Chondrocyte (in vitro differentiated cells): ENCODE data around the gene ADGRV1. TPM values are rescaled to one million over a fixed set of nuclear protein-coding genes. Genes with fewer than 3 reads are reported as not detected.

Experiments used
- DNase-seq: peaks from one replicate; pipeline ENCODE4 v3.0.0; 2021; ENCODE audit warnings: mixed read lengths, low spot score
- H3K27ac Mint-ChIP-seq: one replicate; pipeline ENCODE4 v1.8.0; 2021; ENCODE audit warnings: mild to moderate bottlenecking, moderate library complexity, mixed read lengths; ENCODE audit not compliant: unreplicated experiment
- H3K27me3 Mint-ChIP-seq: 2 replicates; pipeline ENCODE4 v1.8.0; 2021; ENCODE audit warnings: low read depth, mixed read lengths
- H3K36me3 Mint-ChIP-seq: 2 replicates; pipeline ENCODE4 v1.8.0; 2021; ENCODE audit warnings: low read depth, mixed read lengths
- H3K4me1 Mint-ChIP-seq: 2 replicates; pipeline ENCODE4 v1.8.0; 2021; ENCODE audit warnings: low read depth, mild to moderate bottlenecking, mixed read lengths
- H3K4me3 Mint-ChIP-seq: one replicate; pipeline ENCODE4 v1.8.0; 2021; ENCODE audit warnings: mild to moderate bottlenecking, moderate library complexity, mixed read lengths; ENCODE audit not compliant: unreplicated experiment
- H3K9me3 Mint-ChIP-seq: 2 replicates; pipeline ENCODE4 v1.8.0; 2021; ENCODE audit warnings: low read depth, mixed read lengths
- CTCF ChIP-seq: fragments of 200-600 bp; sonication (generic); IDR thresholded peaks from 2 replicates; pipeline ENCODE4 v1.5.0; 2021; ENCODE audit warnings: antibody characterized with exemption, mild to moderate bottlenecking, moderate library complexity
- total RNA-seq: library from RNA; stranded (reverse); gene quantifications from 3 replicates; pipeline ENCODE4 v1.2.1, GENCODE V29; 2021

The ADGRV1 gene
- total RNA-seq, 1 donor from 2014 or later, result 1.5 TPM

GRCh38 chr5:90626493-90626892 lies 67.9 kb downstream of the ADGRV1 start:
- no peaks in the 10 kb centered on the region for H3K4me1 Mint-ChIP-seq
- no peak overlapping the region for H3K27ac Mint-ChIP-seq
- H3K27me3 Mint-ChIP-seq, result peaks cover 2% of the 10 kb centered on the region
- H3K4me3 Mint-ChIP-seq, result no peak overlapping the region
- no peak for DNase-seq
- H3K36me3 Mint-ChIP-seq, result no peaks in the 10 kb centered on the region
- TF ChIP-seq CTCF, result no peak
- H3K9me3 Mint-ChIP-seq, result no peaks in the 10 kb centered on the region

- Mint-ChIP-seq H3K4me3 (no peak overlapping the region), H3K9me3 (no peaks in the 10 kb centered on the region), H3K27me3 (peaks cover 2% of the 10 kb centered on the region), H3K27ac (no peak overlapping the region), H3K4me1 (no peaks in the 10 kb centered on the region), H3K36me3 (no peaks in the 10 kb centered on the region)
- TF ChIP-seq CTCF, result no peak
- no peak for DNase-seq
These were observed 69.9 kb downstream of the ADGRV1 start for GRCh38 chr5:90628492-90628891.

- Mint-ChIP-seq H3K36me3 (no peaks in the 10 kb centered on the region), H3K27ac (no peak overlapping the region), H3K4me1 (no peaks in the 10 kb centered on the region), H3K4me3 (no peak overlapping the region), H3K27me3 (peaks cover 4% of the 10 kb centered on the region), H3K9me3 (no peaks in the 10 kb centered on the region)
- no peak for TF ChIP-seq CTCF
- no peak for DNase-seq
These were observed 74.2 kb downstream of the ADGRV1 start for GRCh38 chr5:90632791-90633190.

- Mint-ChIP-seq H3K4me3 (no peak overlapping the region), H3K36me3 (no peaks in the 10 kb centered on the region), H3K27me3 (peaks cover 2% of the 10 kb centered on the region), H3K27ac (no peak overlapping the region), H3K4me1 (peaks cover 4% of the 10 kb centered on the region), H3K9me3 (no peaks in the 10 kb centered on the region)
- no peak for TF ChIP-seq CTCF
- DNase-seq, result no peak
These were observed 78.4 kb downstream of the ADGRV1 start for GRCh38 chr5:90636948-90637347.

GRCh38 chr5:90637731-90638130 lies 79.1 kb downstream of the ADGRV1 start:
- H3K9me3 Mint-ChIP-seq, result no peaks in the 10 kb centered on the region
- peaks cover 2% of the 10 kb centered on the region for H3K27me3 Mint-ChIP-seq
- H3K4me3 Mint-ChIP-seq, result no peak overlapping the region
- TF ChIP-seq CTCF, result no peak
- no peak overlapping the region for H3K27ac Mint-ChIP-seq
- DNase-seq, result no peak
- no peaks in the 10 kb centered on the region for H3K36me3 Mint-ChIP-seq
- peaks cover 4% of the 10 kb centered on the region for H3K4me1 Mint-ChIP-seq
